Sigmoid colon (tissue), 7 donors: ENCODE measurements around the gene CYP26A1. TPM values are rescaled to one million over a fixed set of nuclear protein-coding genes. Genes with fewer than 3 reads are reported as not detected.

ENCODE experiments used
- DNase-seq: peaks from one replicate; pipeline ENCODE4 v3.0.0-alpha.2; 2019
- H3K27ac ChIP-seq, 4 donors: fragments of 200-600 bp; sonication (generic); one replicate each; pipeline ENCODE4 v1.5.1; 2016 to 2019; ENCODE audit warnings: mild to moderate bottlenecking in 1 of 4
- H3K27me3 ChIP-seq, 3 donors: fragments of 200-600 bp; sonication (generic); one replicate each; pipeline ENCODE4 v1.5.1; 2019; ENCODE audit warnings: mild to moderate bottlenecking in 1 of 3
- H3K36me3 ChIP-seq, 4 donors: fragments of 200-600 bp; sonication (generic); one replicate each; pipeline ENCODE4 v1.5.1; 2016 to 2019
- H3K4me1 ChIP-seq, 4 donors: fragments of 200-600 bp; sonication (generic); one replicate each; pipeline ENCODE4 v1.5.1; 2017 to 2019
- H3K4me3 ChIP-seq, 4 donors: fragments of 200-600 bp; sonication (generic); one replicate each; pipeline ENCODE4 v1.5.1; 2017 to 2019; ENCODE audit warnings: mild to moderate bottlenecking in 2 of 4, moderate library complexity in 1 of 4
- H3K9me3 ChIP-seq, 4 donors: fragments of 200-600 bp in 3 of 4; sonication (generic) in 3 of 4; one replicate each; pipeline versions ENCODE4 v1.5.1 to v1.6.1; 2013 to 2019
- EP300 ChIP-seq, 4 donors: sonication (generic); formaldehyde crosslinking; IDR thresholded peaks; one replicate each; pipeline ENCODE4 v1.6.1; 2017; ENCODE audit warnings: antibody characterized with exemption in 4 of 4
- POLR2A ChIP-seq, 2 donors: fragments of 450-650 bp; IDR thresholded peaks; one replicate each; pipeline ENCODE4 v1.6.1; 2016; ENCODE audit warnings: antibody characterized with exemption in 2 of 2, mild to moderate bottlenecking in 2 of 2, moderate library complexity in 2 of 2
- POLR2AphosphoS5 ChIP-seq, 4 donors: sonication (generic); formaldehyde crosslinking; IDR thresholded peaks; one replicate each; pipeline ENCODE4 v1.6.1; 2017; ENCODE audit warnings: antibody characterized with exemption in 4 of 4
- WGBS, 2 donors: extraction: QIAGEN DNeasy Blood & Tissue Kit; methylation state at CpG; one replicate each; pipeline ENCODE4 v1.1.7; 2013; 5-methylcytosine and 5-hydroxymethylcytosine counted together
- intact Hi-C: fragments of 100-400 bp; cut with DNase I; formaldehyde crosslinking; loops from one replicate; pipeline ENCODE4 v1.15.1; 2023
- polyA plus RNA-seq, 3 donors: library from polyadenylated mRNA; stranded (reverse); fragments of 200-250 nt; gene quantifications; one replicate each; pipeline ENCODE4 v1.2.3, GENCODE V29; 2013
- total RNA-seq, 4 donors: library from RNA; depleted of rRNA; stranded (reverse); fragments of >200 nt; gene quantifications; one replicate each; pipeline ENCODE4 v1.1.0, GENCODE V29; 2016
- TF ChIP-seq, protein P1 (sequence below), 4 experiments: fragments of 450-650 bp in 3 of 4; fragments of 200-600 bp in 1 of 4; IDR thresholded peaks; one replicate each; pipeline ENCODE4 v1.5.1; 2016 to 2019; ENCODE audit warnings: antibody characterized with exemption in 4 of 4, mild to moderate bottlenecking in 3 of 4, moderate library complexity in 2 of 4
- donor health status: healthy with polysubstance abuse.
- donor health status: Bipolar disorder and iron deficiency.
- donor health status: healthy.

Gene CYP26A1
- total and polyA plus RNA-seq, 7 donors = not detected

DNA sequence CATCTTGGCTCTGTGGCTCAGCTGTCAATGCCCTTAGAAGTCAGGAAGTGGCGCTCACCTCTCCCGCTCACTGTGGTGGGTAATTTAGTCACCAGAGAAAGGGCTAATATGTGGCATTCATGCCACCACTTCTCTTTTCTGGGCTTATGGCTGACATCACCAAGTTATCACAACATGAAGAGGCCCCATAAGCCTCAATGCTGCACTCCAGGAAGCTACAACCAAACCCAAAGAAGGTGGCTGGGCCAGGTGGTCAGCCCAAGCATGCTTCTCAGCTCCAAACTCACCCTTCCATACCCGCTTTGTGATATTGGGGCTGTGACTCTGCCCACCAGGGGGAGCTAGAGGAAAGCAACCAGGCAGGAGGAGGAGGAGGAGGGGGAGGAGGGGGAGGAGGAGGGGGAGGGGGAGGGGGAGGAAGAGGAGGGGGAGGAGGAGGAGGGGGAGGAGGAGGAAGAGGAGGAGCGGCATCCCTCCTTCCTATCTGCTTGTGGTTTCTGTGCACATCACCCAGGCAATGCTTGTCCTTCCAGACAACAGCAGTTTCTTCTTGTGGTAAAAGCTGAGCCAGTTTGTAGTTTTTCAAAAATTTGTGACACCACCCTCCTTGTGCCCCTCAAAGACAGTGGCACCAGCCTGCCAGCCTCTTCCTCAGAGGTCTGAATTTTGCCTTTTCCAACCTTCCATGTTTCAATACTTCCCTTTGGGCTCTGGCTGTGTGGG is 42.1 kb downstream of the CYP26A1 start:
- H3K27ac ChIP-seq = no peak overlapping the region
- WGBS, 2 donors = 35 to 62% methylated on average over 4 of the region's 4 CpGs
- H3K4me3 ChIP-seq = no peak overlapping the region
- H3K9me3 ChIP-seq = no peaks in the 10 kb centered on the region
- no peak for TF ChIP-seq POLR2AphosphoS5 (IDR thresholded peaks at IDR 0.05)
- TF ChIP-seq, protein P1, sequence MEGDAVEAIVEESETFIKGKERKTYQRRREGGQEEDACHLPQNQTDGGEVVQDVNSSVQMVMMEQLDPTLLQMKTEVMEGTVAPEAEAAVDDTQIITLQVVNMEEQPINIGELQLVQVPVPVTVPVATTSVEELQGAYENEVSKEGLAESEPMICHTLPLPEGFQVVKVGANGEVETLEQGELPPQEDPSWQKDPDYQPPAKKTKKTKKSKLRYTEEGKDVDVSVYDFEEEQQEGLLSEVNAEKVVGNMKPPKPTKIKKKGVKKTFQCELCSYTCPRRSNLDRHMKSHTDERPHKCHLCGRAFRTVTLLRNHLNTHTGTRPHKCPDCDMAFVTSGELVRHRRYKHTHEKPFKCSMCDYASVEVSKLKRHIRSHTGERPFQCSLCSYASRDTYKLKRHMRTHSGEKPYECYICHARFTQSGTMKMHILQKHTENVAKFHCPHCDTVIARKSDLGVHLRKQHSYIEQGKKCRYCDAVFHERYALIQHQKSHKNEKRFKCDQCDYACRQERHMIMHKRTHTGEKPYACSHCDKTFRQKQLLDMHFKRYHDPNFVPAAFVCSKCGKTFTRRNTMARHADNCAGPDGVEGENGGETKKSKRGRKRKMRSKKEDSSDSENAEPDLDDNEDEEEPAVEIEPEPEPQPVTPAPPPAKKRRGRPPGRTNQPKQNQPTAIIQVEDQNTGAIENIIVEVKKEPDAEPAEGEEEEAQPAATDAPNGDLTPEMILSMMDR (IDR thresholded peaks at IDR 0.05) = peak in 2 of 4 experiments; percentile 25 to 29
- intact Hi-C loops = no loop called here
- no peaks in the 10 kb centered on the region for H3K27me3 ChIP-seq
- no peaks in the 10 kb centered on the region for H3K4me1 ChIP-seq
- peak; percentile 69 for DNase-seq
- H3K36me3 ChIP-seq = no peaks in the 10 kb centered on the region

DNA sequence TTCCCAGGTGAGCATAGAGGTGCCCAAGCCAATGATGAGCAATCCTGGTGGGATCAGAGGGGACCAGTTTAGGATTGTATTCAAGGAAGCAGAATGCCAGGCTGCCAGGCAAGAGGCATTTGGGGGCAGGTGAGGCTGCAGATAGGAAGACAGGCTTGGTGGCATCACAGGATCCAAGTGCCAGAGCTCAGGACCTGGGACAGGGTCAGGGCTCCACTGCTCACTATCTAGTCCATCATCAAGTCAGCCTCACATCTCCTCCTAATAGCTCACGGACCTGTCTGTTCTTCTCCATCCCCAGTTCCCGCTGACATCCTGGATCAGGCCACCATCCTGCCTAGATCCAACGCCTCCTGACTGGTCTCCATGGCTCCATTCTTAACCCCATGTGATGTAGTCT is 47.6 kb downstream of the CYP26A1 start:
- no peak for DNase-seq

DNA sequence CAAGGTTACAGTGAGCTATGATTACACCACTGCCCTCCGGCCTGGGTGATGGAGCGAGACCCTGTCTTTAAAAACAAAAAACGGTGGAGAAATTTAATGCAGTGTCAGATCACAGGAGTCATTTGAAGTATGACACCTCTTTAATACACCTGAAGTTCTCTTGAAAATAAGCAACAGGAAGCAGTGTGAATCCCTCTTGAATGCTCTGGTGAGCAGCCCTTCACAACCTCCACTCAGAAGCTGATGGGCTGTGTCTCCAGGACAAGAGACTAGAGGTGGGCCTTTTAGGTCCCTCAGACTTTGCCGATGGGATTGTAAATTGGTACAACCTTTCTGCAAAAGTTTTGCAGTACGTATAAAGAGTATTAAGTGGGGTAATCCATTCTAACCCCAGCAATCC is 50.1 kb downstream of the CYP26A1 start:
- Histone ChIP-seq H3K4me3 (no peak overlapping the region), H3K4me1 (no peaks in the 10 kb centered on the region), H3K27ac (no peak overlapping the region), H3K9me3 (peaks cover 0 to 6% (median 0%) of the 10 kb centered on the region in 4 donors), H3K27me3 (no peaks in the 10 kb centered on the region), H3K36me3 (no peaks in the 10 kb centered on the region)
- no peak for DNase-seq
- TF ChIP-seq POLR2AphosphoS5 (IDR thresholded peaks at IDR 0.05) = no peak
- intact Hi-C loops = no loop called here
- WGBS, 2 donors = 88 to 98% methylated on average over 5 of the region's 5 CpGs

More for the DNA sequence above, 47.6 kb downstream of the CYP26A1 start:
- no peaks in the 10 kb centered on the region for H3K27me3 ChIP-seq
- H3K9me3 ChIP-seq = peaks cover 0 to 2% (median 0%) of the 10 kb centered on the region in 4 donors
- intact Hi-C loops = no loop called here
- no peaks in the 10 kb centered on the region for H3K4me1 ChIP-seq
- 70 to 77% methylated on average over 3 of the region's 3 CpGs for WGBS, 2 donors
- no peak overlapping the region for H3K4me3 ChIP-seq
- TF ChIP-seq POLR2A (IDR thresholded peaks at IDR 0.05) (no peak), POLR2AphosphoS5 (IDR thresholded peaks at IDR 0.05) (no peak), EP300 (IDR thresholded peaks at IDR 0.05) (no peak)
- TF ChIP-seq, protein P1 (IDR thresholded peaks at IDR 0.05) = no peak
- H3K27ac ChIP-seq = no peak overlapping the region
- no peaks in the 10 kb centered on the region for H3K36me3 ChIP-seq

DNA sequence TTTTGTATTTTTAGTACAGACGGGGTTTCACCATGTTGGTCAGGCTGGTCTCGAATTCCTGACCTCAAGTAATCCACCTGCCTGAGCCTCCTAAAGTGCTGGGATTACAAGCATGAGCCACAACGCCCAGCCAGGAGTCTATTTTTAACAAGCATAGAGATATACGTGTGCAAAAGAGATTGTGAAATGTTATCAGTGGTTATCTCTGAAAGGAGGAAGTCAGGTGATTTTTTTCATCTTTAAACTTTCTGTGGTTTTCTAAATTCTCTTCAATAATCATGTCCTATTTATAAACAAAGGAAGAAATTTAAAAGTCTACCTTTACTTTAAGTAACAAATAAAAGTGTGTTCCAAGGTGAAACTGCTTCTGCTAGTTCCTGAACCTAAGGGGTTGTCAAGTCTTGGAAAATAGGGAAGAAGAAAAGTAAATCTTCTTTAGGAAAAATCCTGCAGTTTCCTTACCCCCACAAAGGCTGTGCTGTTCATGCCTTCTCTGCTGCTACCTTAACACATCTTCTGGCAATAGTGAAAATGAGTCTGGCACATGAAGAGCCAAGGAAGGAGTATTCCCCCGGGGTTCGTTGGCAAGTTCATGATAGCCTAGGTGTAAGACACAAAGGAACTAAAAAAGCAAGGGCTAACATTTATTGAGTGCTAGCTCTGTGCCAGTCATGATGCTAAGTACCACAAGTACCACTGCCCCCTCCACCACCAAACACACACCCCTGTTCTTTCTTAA is 51.1 kb downstream of the CYP26A1 start:
- H3K36me3 ChIP-seq = no peaks in the 10 kb centered on the region
- H3K27ac ChIP-seq = no peak overlapping the region
- WGBS, 2 donors = 37 to 44% methylated on average over 6 of the region's 6 CpGs
- peaks cover 0 to 6% (median 0%) of the 10 kb centered on the region in 4 donors for H3K9me3 ChIP-seq
- intact Hi-C loops = no loop called here
- no peaks in the 10 kb centered on the region for H3K4me1 ChIP-seq
- no peak for TF ChIP-seq POLR2A (IDR thresholded peaks at IDR 0.05)
- no peak for TF ChIP-seq EP300 (IDR thresholded peaks at IDR 0.05)
- TF ChIP-seq, protein P1 (IDR thresholded peaks at IDR 0.05) = no peak
- no peak for TF ChIP-seq POLR2AphosphoS5 (IDR thresholded peaks at IDR 0.05)
- no peak overlapping the region for H3K4me3 ChIP-seq
- H3K27me3 ChIP-seq = no peaks in the 10 kb centered on the region
- DNase-seq = no peak

DNA sequence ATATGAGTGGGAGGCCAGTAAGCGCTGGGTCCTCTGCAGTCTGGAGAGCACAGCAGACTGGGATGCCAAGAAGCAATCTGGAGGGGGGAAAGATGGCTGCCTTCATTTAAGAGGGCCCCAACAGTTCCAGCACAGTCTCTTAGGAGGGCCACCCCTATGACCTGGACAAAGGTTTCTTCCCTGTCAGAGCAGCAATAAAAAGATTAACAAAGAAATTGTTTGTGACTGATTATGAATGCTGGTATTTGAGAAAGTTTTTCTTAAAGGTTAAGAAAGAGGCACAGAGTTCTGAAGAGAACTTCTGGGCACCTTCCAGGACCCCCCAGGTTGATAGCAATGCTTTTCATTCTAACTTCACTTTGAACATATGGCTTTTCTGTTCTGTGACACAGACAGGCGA is 52.3 kb downstream of the CYP26A1 start:
- intact Hi-C loops = no loop called here
- no peaks in the 10 kb centered on the region for H3K27me3 ChIP-seq
- H3K36me3 ChIP-seq = no peaks in the 10 kb centered on the region
- peaks cover 0 to 6% (median 0%) of the 10 kb centered on the region in 4 donors for H3K9me3 ChIP-seq
- no peak for TF ChIP-seq POLR2A (IDR thresholded peaks at IDR 0.05)
- no peak for TF ChIP-seq EP300 (IDR thresholded peaks at IDR 0.05)
- TF ChIP-seq POLR2AphosphoS5 (IDR thresholded peaks at IDR 0.05) = no peak
- H3K4me3 ChIP-seq = no peak overlapping the region
- no peak for DNase-seq
- H3K27ac ChIP-seq = no peak overlapping the region
- 94 to 96% methylated on average over 2 of the region's 2 CpGs for WGBS, 2 donors
- no peaks in the 10 kb centered on the region for H3K4me1 ChIP-seq
